ENCODE measurements around the gene PARN.
"Not testable (repeated sequence)": the region's sequence is repeated elsewhere in the genome, so short reads cannot be mapped to it uniquely, and the experiment has no call there.

Gene PARN, protein sequence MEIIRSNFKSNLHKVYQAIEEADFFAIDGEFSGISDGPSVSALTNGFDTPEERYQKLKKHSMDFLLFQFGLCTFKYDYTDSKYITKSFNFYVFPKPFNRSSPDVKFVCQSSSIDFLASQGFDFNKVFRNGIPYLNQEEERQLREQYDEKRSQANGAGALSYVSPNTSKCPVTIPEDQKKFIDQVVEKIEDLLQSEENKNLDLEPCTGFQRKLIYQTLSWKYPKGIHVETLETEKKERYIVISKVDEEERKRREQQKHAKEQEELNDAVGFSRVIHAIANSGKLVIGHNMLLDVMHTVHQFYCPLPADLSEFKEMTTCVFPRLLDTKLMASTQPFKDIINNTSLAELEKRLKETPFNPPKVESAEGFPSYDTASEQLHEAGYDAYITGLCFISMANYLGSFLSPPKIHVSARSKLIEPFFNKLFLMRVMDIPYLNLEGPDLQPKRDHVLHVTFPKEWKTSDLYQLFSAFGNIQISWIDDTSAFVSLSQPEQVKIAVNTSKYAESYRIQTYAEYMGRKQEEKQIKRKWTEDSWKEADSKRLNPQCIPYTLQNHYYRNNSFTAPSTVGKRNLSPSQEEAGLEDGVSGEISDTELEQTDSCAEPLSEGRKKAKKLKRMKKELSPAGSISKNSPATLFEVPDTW

DNA sequence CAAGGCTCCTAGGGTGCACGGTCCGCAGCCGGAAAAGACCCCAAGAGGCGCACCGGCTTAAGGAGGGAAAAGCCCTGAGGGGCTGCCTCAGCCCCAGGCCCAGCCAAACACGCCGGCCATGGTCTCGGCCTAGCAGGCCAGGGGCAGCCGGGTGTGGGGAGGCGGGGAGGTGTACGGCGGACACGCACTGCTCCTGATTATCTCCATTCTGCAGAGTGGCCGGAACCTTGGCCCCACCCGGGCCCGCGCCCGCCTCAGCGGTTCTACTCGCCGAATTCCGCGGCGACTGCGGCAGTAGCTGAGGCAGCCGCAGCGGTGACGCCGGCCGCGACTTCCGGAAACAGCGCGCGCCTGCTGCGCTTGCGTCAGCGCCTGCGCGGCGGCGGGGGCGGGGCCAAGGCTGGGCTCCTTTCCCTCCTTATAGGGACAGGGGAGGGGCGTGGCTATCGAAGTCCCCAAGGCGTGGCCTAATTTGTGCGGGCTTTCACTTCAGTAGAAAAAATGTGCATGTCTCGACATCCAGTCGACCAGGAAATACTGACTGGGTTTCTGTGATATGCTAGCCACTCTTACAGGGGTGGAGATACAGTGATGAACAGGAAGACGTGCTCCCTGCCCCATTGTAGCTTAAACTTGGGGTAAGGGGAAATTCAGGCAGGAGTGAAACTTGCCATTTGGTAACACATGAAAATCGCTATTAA, at the start of gene PARN:
Gene PARN, minus strand, starts transcription at position 342 of the 701 bp plus-strand sequence. Its CDS starts 135 bp downstream, at position 207.
- DNase-seq, result peak; percentile 98

DNA sequence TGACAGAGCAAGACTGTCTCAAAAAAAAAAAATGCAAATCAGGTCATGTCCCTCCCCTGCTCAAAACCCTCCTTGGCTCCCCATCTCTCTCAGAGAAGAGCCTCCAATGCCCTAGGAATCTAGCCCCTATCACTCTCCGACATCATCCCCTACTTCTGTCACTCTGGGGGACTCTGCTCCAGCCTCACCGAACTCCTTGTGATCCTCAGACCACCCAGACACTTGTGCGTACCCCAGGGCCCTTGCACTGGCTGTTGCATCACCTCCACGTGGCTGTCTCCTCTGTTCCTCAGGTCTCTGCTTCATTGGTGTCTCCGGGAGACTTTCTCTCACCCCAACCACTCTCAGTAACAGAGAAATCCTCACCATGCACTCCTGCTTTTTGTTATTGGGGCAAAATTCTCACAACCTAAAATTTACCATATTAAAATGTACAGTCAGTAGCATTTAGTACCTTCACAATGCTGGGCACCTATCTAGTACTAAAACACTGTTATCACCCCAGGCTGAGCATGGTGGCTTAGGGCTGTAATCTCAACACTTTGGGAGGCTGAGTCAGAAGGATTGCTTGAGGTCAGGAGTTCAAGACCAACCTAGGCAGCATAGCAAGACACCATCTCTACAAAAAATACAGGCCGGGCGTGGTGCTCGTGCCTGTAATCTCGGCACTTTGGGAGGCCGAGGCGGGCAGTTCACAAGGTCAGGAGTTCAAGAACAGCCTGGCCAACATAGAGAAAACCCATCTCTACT, 48.9 kb upstream of the PARN start:
- DNase-seq, result no peak

DNA sequence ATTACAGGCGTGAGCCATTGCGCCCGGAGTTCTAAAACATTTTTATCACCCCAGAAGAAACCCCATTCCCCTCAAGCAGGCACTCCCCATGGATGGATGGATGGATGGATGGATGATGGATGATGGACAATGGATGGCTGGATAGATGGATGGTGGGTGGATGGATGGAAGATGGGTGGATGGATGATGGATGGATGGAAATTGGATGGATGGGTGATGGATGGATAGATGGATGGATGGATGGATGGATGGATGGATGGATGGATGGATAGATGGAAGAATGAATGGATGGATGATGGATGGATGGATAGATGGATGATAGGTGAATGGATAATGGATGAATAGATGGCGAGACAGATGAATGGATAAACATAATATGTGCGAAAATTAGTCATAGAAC, 47.6 kb upstream of the PARN start:
- DNase-seq, result no peak

DNA sequence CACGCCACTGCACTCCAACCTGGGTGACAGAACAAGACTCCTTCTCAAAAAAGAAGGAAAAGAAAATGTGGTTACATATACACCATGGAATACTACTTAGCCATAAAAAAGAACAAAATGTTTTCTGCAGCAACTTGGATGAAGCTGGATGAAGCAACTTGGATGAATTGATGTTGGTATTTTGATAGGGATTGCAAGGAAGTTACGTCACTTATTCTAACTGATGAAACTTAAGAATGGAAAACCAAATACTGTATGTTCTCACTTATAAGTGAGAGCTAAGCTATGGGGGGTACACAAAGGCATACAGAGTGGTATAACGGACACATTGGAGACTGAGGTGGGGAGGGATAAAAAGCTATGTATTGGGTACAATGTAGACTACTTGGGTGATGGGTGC, 46.6 kb upstream of the PARN start:
- no peak for DNase-seq

DNA sequence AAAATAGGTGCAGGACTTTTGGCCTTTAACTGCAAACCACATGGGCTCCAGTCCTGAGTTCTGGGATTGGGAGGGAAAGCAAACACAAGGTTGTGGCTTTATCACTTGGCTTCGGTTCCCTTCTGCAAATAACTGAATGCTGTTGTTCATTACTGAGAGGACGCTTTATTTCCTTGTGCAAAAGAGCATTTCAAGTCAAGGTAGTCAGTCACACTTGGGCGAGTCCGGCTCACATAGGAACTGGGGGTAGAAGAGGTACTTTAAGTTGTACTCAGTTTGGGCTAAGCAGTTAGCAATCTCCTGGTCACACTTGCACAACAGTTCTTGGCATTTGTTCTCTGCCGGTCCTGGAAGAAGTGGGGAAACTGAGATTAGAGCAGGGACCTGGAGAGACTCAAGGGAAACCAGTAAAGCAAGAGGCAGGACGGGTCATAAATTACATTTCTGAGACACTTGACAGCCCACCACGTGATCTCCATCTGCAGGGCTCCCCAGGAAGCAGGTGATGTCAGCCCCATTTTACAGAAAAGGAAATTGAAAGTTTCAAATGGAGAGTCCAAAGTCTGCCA, 42.4 kb upstream of the PARN start:
- DNase-seq, result no peak

DNA sequence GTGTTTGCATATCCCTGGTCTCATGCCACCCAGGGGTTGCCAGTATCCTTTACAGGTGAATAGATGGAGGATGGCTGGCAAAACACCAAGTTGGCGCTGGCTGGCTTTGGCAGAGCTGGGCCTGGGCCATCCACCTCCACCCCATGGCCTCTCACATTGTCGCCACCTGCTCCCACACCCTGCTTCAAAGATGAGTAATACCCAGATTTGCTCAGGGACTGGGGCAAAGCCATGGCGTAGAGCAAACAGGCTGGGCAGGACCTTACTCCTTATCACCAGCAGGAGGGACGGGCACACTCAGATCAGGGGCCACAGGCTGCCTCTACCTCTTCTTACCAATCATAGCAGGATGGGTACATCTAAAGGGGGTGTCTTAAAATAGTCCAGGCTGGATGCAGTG, 39.7 kb upstream of the PARN start:
- DNase-seq, result no peak

DNA sequence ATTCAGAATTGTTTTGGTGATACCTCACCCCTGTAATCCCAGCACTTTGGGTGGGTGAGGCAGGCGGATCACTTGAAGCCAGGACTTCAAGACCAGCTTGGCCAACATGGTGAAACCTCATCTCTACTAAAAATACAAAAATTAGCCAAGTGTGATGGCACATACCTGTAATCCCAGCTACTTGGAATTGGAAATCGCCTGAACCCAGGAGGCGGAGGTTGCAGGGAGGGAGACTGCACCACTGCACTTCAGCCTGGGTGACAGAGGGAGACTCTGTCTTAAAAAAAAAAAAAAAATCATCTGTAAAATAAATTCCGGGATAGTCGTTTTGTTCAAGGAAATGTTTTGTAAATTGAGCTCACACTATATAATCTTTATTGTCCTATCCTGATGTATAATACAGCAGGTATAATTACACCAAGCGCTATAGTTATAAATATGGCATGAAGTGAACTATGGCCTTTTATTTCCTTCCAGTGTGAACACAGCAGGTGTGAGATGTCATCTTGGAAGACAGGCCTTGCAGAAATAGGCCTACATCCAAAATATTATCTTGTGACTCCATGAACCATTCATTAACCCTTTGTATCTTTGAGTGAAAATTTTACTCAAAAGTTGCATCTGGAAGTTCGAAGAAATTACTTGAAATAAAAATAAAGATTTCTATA, 38.6 kb upstream of the PARN start:
- DNase-seq, result no peak

DNA sequence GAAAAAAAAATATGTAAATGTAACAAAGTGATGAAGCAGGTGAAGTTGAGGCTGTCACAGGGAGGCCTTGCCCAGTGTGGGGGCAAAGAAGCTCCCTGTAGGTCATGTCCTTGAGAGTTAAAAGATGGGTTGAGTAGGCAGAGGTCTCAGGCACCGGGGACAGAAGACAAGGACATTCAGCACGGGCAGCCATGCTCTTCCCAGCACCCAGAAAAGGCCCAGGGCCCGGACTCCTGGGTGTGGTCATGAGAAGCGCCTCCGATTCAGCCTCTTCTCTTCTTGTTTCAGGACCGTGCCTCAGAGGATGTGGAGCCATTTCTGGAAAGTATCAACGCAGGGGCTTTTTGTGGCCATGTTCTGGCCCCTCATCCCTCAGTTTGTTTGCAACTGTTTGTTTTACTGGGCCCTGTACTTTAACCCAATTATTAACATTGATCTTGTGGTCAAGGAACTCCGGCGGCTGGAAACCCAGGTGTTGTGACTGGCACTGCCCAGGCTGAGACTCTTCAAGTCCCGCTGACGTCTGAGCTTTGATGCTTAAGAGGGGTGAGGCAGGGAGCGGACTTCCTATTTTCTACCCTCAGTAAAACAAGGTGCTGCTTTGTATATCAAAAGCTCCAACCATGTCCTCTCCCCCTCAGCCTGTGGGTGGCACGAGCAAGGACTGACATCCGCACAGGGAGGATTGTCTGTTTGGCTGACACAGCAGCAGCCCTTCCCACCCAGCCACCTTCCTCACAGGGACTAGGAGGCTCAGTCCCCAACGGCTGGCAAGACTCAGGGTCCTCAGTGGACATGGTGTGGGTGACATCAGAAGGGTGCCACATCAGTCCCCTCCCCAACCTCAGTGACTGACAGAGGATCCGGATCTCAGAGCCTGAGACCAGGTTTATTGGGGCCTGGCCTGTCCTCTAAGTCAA, 37.5 kb upstream of the PARN start:
- DNase-seq, result no peak

DNA sequence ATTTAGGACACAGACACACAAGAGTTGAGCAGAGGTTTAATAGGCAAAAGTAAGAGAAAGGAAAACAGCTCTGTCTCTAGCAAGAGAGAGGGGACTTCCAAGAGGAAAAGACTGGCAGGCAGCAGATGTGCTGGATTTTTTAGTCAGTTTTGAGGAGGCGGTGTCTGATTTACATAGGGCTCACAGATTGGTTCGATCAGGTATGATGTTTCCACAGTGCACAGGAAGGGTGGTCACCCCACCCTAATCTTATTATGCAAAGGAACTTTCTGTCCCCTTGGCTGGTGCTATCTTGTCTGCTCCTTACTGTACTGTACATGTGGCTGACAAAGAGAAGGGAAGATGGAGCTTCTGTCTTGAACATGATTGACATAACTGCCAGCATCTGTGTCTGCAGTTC, 28.0 kb upstream of the PARN start:
- DNase-seq, result peak; percentile 94

DNA sequence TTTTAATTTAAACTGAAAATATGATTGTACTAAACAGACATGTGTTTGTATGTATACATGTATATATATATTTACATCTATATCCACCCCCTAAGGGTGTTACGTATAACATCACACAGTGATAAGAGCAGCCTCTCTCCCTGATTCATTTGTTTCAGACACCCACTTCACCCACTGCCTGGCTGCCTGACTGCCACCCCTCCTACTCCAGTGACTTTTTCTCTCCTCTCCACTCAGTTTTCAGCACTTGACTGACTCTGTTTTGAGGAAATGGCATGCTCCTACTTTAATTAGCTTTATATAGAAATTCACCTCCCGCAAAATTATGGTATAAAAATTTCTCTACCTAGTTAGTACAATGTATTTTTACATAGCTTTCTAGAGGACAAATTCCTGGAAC, 22.7 kb upstream of the PARN start:
- DNase-seq, result no peak

DNA sequence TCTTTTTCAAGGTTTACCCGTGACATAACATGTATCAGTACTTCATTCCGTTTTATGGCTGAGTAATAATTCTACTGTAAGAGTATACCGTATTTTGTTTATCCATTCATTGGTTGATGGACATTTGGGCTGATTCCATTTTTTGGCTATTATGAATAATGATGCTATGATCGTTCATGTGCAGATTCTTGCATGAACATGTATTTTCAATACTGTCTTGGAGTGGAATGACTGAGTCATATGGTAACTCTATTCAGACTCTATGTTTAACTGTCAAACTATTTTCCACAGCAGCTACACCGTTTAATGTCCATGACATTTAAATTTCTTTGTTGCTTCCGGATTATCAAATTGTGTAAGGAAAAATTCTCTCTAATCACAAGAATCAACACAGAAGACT, 20.6 kb upstream of the PARN start:
- DNase-seq, result no peak

DNA sequence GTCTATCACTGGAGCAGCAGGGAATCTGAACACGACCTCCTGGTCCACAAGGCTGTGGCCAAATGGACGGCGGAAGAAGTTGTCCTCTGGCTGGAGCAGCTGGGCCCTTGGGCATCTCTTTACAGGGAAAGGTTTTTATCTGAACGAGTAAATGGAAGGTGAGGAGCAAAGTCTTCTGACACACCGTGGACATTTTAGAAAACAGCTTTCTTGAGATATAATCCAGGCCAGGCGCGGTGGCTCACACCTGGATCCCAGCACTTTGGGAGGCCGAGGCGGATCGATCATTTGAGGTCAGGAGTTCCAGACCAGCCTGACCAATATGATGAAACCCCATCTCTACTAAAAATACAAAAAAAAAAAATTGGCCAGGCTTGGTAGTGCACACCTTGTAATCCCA, 19.8 kb upstream of the PARN start:
- no peak for DNase-seq

DNA sequence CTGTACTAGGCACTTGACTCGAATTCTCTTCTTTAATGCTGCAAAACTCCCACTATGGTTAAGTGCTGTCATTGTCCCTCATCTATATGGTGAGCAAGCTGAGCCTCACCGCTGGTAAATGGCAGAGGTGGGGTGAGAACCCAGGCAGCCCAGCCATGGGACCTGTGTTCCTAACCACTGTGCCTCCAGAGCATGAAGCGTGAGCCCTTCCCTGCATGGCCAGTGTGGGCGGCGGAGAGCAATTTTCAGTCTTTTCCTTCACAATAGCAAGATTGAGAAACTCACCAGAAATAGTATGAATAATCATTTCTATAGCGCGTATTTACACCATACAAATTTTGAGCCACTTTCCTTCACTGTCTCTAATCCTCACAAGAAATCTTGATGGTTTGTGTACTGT, 11.9 kb upstream of the PARN start:
- DNase-seq, result peak; percentile 20

DNA sequence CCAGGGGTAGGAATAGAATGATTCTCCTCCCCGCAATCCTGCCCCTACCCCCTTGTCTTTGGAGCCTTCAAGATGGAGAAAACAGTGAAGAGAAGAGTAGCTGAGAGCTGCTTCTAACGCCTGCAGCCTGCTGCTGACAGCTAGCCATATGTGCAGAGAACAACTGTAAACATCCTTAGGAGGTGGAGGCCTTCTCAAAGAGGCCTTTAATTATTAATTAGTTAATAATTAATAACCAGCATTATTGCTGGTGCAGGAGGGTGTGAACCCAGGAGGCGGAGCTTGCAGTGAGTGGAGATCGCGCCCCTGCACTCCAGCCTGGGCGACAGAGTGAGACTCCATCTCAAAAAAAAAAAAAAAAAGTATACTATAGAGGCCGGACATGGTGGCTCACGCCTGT, 11.1 kb upstream of the PARN start:
- no peak for DNase-seq

DNA sequence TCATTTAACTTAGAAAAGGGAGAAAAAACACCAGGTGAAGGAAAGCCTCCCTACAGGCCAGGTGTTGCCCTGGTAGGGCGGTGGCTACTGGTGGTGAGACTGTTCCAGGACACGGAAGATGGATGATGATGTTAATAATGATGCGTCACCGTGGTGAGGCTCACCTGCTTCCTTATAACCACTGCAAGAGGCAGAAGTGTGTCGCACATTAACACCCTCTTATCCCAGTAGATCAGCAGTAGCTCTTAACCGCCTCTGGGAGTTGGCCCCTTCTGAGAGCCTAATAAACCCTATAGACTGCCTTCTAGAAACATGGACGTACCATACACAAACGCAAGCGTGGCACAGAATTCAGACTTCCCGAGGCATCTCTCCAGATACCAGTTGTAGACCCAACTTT, 10.5 kb upstream of the PARN start:
- DNase-seq, result no peak

DNA sequence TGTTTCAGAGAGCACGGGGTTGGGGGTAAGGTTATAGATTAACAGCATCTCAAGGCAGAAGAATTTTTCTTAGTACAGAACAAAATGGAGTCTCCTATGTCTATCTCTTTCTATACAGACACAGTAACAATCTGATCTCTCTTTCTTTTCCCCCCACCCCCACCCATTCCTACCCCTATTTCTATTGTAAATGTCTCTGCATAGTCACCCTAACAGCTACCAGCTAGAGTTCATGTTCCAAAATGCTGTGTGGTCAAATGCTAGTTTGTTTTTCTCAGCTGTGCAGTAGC, 6.8 kb upstream of the PARN start:
- not testable (repeated sequence) for DNase-seq

DNA sequence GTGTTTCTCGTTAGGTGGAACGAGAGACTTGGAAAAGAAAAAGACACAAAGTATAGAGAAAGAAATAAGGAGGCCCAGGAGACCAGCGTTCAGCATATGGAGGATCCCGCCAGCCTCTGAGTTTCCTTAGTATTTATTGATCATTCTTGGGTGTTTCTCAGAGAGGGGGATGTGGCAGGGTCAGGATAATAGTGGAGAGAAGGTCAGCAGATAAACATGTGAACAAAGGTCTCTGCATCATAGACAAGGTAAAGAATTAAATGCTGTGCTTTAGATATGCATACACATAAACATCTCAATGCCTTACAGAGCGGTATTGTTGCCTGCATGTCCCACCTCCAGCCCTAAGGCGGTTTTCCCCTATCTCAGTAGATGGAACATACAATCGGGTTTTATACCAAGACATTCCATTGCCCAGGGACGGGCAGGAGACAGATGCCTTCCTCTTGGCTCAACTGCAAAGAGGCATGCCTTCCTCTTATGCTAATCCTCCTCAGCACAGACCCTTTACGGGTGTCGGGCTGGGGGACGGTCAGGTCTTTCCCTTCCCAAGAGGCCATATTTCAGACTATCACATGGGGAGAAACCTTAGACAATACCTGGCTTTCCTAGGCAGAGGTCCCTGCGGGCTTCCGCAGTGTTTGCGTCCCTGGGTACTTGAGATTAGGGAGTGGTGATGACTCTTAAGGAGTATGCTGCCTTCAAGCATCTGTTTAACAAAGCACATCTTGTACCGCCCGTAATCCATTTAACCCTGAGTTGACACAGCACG, 6.3 kb upstream of the PARN start:
- DNase-seq, result not testable (repeated sequence)

DNA sequence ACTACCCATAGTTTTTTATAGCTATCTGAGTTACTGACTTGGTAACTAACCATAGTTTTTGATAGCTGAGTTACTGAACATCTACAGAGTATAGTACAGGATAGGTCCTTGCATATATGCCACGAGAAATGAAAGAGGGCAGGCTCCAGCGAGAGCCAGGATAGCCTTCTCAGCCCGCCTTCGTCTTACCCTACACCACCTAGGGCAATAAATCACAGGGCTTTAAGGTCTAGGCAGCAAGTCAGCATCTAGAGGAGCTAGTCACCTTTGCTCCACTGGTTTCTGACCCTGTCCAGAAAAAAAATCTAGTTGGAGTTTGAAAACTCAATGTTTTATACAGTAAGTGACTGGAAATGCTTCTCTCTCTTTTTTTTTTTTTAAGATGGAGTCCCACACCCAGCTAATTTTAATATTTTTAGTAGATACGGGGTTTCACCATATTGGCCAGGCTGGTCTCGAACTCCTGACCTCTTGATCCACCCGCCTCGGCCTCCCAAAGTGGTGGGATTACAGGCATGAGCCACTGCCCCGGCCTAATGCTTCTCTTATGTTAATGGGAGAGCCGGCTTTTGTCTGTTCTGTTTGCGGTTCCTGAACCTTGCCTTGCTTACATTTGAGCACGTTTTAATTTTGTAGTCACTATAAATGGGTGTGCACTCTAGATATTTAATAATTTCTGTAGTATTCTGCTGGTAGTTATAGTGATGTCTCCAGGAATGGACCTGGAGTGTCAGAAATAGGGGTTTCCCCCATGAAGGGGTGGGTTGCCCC, 5.5 kb upstream of the PARN start:
- no peak for DNase-seq

DNA sequence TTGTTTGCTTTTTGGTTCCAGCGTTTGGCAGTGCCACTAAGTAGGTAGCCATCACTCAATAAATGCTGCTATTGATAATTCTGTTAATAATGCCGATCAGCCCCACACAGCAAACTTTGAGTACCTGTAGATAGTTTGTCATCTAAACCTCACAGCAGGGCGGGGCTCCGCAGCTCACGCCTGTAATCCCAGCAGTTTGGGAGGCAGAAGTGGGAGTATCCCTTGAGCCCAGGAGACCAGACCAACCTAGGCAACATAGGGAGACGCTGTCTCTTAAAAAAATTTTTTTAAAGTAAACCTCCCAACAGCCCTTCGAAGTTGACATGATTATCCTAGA, 4.3 kb upstream of the PARN start:
- DNase-seq, result no peak

Measured in hematopoietic multipotent progenitor cell treated with erythropoietin and hydrocortisone succinate and interleukin-3 and kit ligand, for 8 days (in vitro differentiated cells).